ENCODE data around the gene RGS7. TPM values are rescaled to one million over a fixed set of nuclear protein-coding genes. Genes with fewer than 3 reads are reported as not detected.

RGS7 gene
- polyA plus RNA-seq, 1 donor (not counting 4 experiments of a cell fraction or from before 2014, with no cell fraction given): not detected

DNA sequence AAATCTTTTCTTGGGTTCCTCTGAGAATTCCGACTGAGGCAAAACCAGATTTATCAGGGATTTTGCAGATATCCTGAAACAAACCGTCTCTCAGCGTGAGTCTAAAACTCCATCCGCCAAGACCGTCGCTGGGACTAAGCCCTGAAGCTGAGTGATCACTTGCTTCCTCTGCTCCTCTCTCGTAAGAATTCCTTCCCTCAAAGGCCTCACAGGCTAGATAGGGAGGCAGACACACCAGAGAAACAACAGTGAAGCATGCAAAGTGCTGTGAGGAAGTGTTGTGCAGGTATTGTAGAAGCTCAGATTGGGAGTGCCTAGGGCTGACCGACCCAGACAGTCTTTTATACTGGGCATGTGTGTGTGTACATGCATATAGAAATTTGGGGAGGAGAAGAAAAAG, 119.1 kb downstream of the RGS7 start:
- DNase-seq (ENCODE audit: low read depth, low spot score): no peak
- no peak overlapping the region for H2AFZ ChIP-seq (ENCODE audit: control insufficient read depth, low read length)
- H3K79me2 ChIP-seq (ENCODE audit: control insufficient read depth, insufficient read depth, low read length): no peaks in the 10 kb centered on the region
- TF ChIP-seq EZH2 (IDR thresholded peaks at IDR 0.05; ENCODE audit: low read length): no peak
- TF ChIP-seq, protein P1, sequence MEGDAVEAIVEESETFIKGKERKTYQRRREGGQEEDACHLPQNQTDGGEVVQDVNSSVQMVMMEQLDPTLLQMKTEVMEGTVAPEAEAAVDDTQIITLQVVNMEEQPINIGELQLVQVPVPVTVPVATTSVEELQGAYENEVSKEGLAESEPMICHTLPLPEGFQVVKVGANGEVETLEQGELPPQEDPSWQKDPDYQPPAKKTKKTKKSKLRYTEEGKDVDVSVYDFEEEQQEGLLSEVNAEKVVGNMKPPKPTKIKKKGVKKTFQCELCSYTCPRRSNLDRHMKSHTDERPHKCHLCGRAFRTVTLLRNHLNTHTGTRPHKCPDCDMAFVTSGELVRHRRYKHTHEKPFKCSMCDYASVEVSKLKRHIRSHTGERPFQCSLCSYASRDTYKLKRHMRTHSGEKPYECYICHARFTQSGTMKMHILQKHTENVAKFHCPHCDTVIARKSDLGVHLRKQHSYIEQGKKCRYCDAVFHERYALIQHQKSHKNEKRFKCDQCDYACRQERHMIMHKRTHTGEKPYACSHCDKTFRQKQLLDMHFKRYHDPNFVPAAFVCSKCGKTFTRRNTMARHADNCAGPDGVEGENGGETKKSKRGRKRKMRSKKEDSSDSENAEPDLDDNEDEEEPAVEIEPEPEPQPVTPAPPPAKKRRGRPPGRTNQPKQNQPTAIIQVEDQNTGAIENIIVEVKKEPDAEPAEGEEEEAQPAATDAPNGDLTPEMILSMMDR (optimal IDR thresholded peaks at IDR 0.05 in 1 of 3, IDR thresholded peaks at IDR 0.05 in 1 of 3, conservative IDR thresholded peaks at IDR 0.05 in 1 of 3; ENCODE audit: extremely low read depth in 1 of 3, insufficient read depth in 2 of 3, low read length in 3 of 3): no peak
- no peaks in the 10 kb centered on the region for H3K9me1 ChIP-seq (ENCODE audit: control insufficient read depth, extremely low read depth, insufficient read depth, low read length)
- no peaks in the 10 kb centered on the region for H3K9me3 ChIP-seq (ENCODE audit: control insufficient read depth, low read depth, low read length)
- H3K4me2 ChIP-seq (ENCODE audit: control insufficient read depth, extremely low read depth, insufficient read depth, low read depth, low read length): no peak overlapping the region
- dilution Hi-C loops (cut with MboI; ENCODE audit: extremely low pct_ligation_motif_present, low sequenced_read_pairs): no loop called here
- H3K4me1 ChIP-seq (ENCODE audit: control insufficient read depth, extremely low read depth, insufficient read depth, low read length): no peaks in the 10 kb centered on the region
- no peak overlapping the region for H3K4me3 ChIP-seq (ENCODE audit: control insufficient read depth in 2 of 3, extremely low read depth in 1 of 3, insufficient read depth in 2 of 3, low read depth in 1 of 3, low read length in 3 of 3)
- H3K27me3 ChIP-seq (ENCODE audit: control insufficient read depth, extremely low read depth, insufficient read depth, low read length): no peaks in the 10 kb centered on the region
- no peak overlapping the region for H3K9ac ChIP-seq (ENCODE audit: control insufficient read depth, extremely low read depth, insufficient read depth, low read length)
- no peaks in the 10 kb centered on the region for H3K36me3 ChIP-seq (ENCODE audit: control insufficient read depth in 2 of 2, extremely low read depth in 1 of 2, insufficient read depth in 2 of 2, low read length in 2 of 2)
- no peaks in the 10 kb centered on the region for H4K20me1 ChIP-seq (ENCODE audit: control insufficient read depth, extremely low read depth, insufficient read depth, low read length)
- H3K27ac ChIP-seq (ENCODE audit: control insufficient read depth, insufficient read depth, low read length): no peak overlapping the region
- no peak for FAIRE-seq

DNA sequence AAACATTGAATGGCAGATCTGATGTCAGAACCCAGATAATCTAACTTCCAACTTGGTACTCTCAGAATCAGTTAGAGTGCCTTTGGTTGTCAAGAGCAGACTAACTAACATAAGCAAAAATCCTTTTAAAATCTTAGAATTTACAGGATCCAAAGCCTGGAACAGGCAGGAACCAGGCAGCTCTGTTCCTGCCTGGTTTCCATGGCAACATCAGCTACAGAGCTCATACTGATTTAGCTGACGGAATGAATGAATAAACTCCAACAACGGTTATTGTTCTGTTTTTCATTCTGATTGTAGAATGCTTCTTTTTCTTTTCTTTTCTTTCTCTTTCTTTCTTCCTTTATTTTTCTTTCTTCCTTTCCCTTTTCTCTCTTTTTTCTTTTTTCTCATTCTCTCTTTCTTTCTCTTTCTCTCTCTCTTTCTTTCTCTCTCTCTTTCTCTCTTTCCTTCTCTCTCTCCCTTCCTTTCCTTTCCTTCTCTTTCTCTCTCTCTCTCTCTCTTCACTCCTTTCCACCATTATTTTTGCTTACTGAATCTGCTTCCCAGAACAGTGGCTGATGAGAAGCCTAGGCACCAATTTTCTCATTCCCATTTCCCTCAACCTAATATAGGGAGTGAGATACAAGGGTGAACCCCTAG, 121.6 kb downstream of the RGS7 start:
- dilution Hi-C loops (cut with MboI; ENCODE audit: extremely low pct_ligation_motif_present, low sequenced_read_pairs): no loop called here
- Histone ChIP-seq H3K4me3 (ENCODE audit: control insufficient read depth in 2 of 3, extremely low read depth in 1 of 3, insufficient read depth in 2 of 3, low read depth in 1 of 3, low read length in 3 of 3) (no peak overlapping the region), H3K36me3 (ENCODE audit: control insufficient read depth in 2 of 2, extremely low read depth in 1 of 2, insufficient read depth in 2 of 2, low read length in 2 of 2) (no peaks in the 10 kb centered on the region), H3K27ac (ENCODE audit: control insufficient read depth, insufficient read depth, low read length) (no peak overlapping the region), H3K4me1 (ENCODE audit: control insufficient read depth, extremely low read depth, insufficient read depth, low read length) (no peaks in the 10 kb centered on the region), H4K20me1 (ENCODE audit: control insufficient read depth, extremely low read depth, insufficient read depth, low read length) (no peaks in the 10 kb centered on the region), H3K9me3 (ENCODE audit: control insufficient read depth, low read depth, low read length) (no peaks in the 10 kb centered on the region), H3K4me2 (ENCODE audit: control insufficient read depth, extremely low read depth, insufficient read depth, low read depth, low read length) (no peak overlapping the region), H2AFZ (ENCODE audit: control insufficient read depth, low read length) (no peak overlapping the region), H3K9ac (ENCODE audit: control insufficient read depth, extremely low read depth, insufficient read depth, low read length) (no peak overlapping the region), H3K27me3 (ENCODE audit: control insufficient read depth, extremely low read depth, insufficient read depth, low read length) (no peaks in the 10 kb centered on the region), H3K79me2 (ENCODE audit: control insufficient read depth, insufficient read depth, low read length) (no peaks in the 10 kb centered on the region), H3K9me1 (ENCODE audit: control insufficient read depth, extremely low read depth, insufficient read depth, low read length) (no peaks in the 10 kb centered on the region)
- FAIRE-seq (no peak), DNase-seq (ENCODE audit: low read depth, low spot score) (no peak)
- TF ChIP-seq, protein P1 (optimal IDR thresholded peaks at IDR 0.05 in 1 of 3, IDR thresholded peaks at IDR 0.05 in 1 of 3, conservative IDR thresholded peaks at IDR 0.05 in 1 of 3; ENCODE audit: extremely low read depth in 1 of 3, insufficient read depth in 2 of 3, low read length in 3 of 3): no peak
- TF ChIP-seq EZH2 (IDR thresholded peaks at IDR 0.05; ENCODE audit: low read length): no peak

Data from keratinocyte (primary cell).